Progenitor cell of endocrine pancreas (in vitro differentiated cells): ENCODE data around the gene FAM222B. TPM values are rescaled to one million over a fixed set of nuclear protein-coding genes. Genes with fewer than 3 reads are reported as not detected.

Source experiments
- DNase-seq: peaks from one replicate; pipeline ENCODE4 v3.0.0; 2021; ENCODE audit warnings: low spot score; ENCODE audit not compliant: unreplicated experiment
- H3K27ac Mint-ChIP-seq: 2 replicates; pipeline ENCODE4 v1.8.0; 2021; ENCODE audit warnings: mild to moderate bottlenecking, moderate library complexity, mixed read lengths
- H3K27me3 Mint-ChIP-seq: 2 replicates; pipeline ENCODE4 v1.8.0; 2021; ENCODE audit warnings: mixed read lengths
- H3K36me3 Mint-ChIP-seq: 2 replicates; pipeline ENCODE4 v1.8.0; 2022; ENCODE audit warnings: mixed read lengths; ENCODE audit not compliant: insufficient read depth
- H3K4me1 Mint-ChIP-seq: 2 replicates; pipeline ENCODE4 v1.8.0; 2021; ENCODE audit warnings: low read depth, mixed read lengths
- H3K4me3 Mint-ChIP-seq: 2 replicates; pipeline ENCODE4 v1.8.0; 2021; ENCODE audit warnings: low read depth, mild to moderate bottlenecking, moderate library complexity, mixed read lengths
- H3K9me3 Mint-ChIP-seq: 2 replicates; pipeline ENCODE4 v1.8.0; 2021; ENCODE audit warnings: low read depth, mixed read lengths
- CTCF ChIP-seq: fragments of 200-600 bp; sonication (generic); IDR thresholded peaks from one replicate; pipeline ENCODE4 v1.5.0; 2021; ENCODE audit warnings: antibody characterized with exemption, mild to moderate bottlenecking; ENCODE audit not compliant: unreplicated experiment
- total RNA-seq: library from RNA; stranded (reverse); gene quantifications from 2 replicates; pipeline ENCODE4 v1.2.1, GENCODE V29; 2021

Gene FAM222B
- total RNA-seq, 1 donor from 2014 or later, result 58.7 TPM

DNA sequence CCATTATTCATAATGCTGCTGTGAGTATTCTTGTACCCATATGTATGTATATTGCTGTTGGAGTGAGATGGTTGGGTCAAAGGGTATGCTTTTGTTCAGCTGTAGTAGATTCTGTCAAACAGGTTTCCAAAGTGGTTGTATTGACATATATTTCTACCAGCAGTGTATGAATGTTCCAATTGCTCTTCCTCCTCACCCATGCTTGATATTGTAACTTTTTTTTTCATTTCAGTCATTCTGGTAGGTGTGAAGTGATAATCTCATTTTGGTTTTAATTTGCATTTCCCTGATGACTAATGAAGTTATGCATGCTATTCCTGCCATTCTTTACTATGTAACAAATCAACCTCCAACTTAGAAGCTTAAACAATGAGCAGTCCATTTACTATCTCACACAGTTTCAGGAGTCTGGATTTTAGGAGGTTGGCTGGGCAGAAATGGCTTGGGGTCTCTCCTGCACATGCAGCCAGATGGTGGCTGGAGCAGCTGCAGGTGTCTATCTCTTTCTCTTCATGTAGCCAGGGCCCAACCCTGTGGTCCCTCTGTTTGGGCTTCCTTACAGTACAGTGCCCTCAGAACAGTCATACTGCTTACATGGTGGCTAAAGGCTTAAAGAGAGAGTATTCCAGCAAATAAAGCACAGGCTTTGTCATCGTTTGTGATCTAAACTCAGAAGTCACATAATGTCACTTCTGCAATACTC, 33.4 kb upstream of the FAM222B start:
- no peak for TF ChIP-seq CTCF
- no peaks in the 10 kb centered on the region for H3K4me1 Mint-ChIP-seq
- peaks cover 3% of the 10 kb centered on the region for H3K9me3 Mint-ChIP-seq
- DNase-seq, result no peak
- peaks cover 14% of the 10 kb centered on the region for H3K36me3 Mint-ChIP-seq
- no peak overlapping the region for H3K4me3 Mint-ChIP-seq
- no peak overlapping the region for H3K27ac Mint-ChIP-seq
- no peaks in the 10 kb centered on the region for H3K27me3 Mint-ChIP-seq

DNA sequence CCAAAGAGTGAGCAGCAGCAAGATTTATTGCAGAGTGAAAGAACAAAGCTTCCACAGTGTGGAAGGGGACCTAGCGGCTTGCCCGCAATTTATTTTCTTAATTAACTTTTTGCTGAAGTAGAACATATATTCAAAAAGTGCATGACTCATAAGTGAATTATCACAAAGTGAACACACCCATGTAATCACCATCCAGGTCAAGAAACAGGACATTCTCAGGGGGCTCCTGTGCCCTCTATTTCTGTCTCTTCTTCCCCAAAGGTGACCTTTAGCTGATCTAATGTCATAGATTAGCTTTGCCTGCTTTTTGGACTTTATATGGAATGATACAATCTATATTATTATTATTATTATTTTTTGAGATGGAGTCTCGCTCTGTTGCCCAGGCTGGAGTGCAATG, 32.2 kb upstream of the FAM222B start:
- peaks cover 11% of the 10 kb centered on the region for H3K36me3 Mint-ChIP-seq
- TF ChIP-seq CTCF, result no peak
- no peaks in the 10 kb centered on the region for H3K4me1 Mint-ChIP-seq
- no peak for DNase-seq
- peaks cover 3% of the 10 kb centered on the region for H3K9me3 Mint-ChIP-seq
- no peak overlapping the region for H3K27ac Mint-ChIP-seq
- H3K4me3 Mint-ChIP-seq, result no peak overlapping the region
- H3K27me3 Mint-ChIP-seq, result no peaks in the 10 kb centered on the region

DNA sequence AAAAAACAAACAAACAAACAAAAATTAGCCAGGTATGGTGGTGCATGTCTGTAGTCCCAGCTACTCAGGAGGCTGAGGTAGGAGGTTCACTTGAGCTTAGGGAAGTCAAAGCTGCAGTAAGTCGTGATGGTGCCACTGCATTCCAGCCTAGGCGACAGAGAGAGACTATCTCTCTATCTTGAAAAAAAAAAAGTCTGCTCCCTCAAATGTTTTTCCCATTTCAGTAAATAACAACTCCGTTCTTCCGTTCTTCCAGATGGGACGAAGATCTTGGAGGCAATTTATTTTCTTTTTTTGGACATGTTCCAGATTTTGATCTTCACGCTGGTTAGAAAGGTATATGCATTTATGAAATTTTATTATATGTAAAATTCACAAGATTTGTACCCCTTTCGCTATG, 31.2 kb upstream of the FAM222B start:
- H3K9me3 Mint-ChIP-seq, result peaks cover 3% of the 10 kb centered on the region
- DNase-seq, result no peak
- no peak for TF ChIP-seq CTCF
- H3K4me3 Mint-ChIP-seq, result no peak overlapping the region
- no peaks in the 10 kb centered on the region for H3K27me3 Mint-ChIP-seq
- H3K4me1 Mint-ChIP-seq, result no peaks in the 10 kb centered on the region
- H3K36me3 Mint-ChIP-seq, result peaks cover 8% of the 10 kb centered on the region
- H3K27ac Mint-ChIP-seq, result no peak overlapping the region

- Mint-ChIP-seq H3K4me1 (no peaks in the 10 kb centered on the region), H3K27ac (no peak overlapping the region), H3K36me3 (no peaks in the 10 kb centered on the region), H3K9me3 (no peaks in the 10 kb centered on the region), H3K4me3 (no peak overlapping the region), H3K27me3 (no peaks in the 10 kb centered on the region)
- no peak for TF ChIP-seq CTCF
- no peak for DNase-seq
These were observed 28.5 kb upstream of the FAM222B start for GRCh38 chr17:28871056-28871579.

DNA sequence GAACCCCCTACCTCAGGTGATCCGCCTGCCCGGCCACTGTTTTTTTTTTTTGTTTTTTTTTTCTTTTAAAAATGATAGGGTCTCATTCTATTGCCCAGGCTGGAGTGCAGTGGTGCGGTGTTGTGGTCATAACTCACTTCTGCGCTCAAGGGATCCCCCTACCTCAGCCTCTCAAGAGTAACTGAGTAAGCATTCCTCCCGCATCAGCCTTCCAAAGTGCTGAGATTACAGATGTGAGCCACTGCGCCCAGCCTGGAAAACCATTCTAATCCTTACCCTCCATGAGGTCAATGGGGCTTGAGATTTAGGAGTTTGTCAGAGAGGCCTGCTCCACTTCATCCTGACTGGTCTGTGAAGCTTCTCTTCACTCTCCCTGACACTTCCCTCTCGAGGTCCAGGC, 24.7 kb upstream of the FAM222B start:
- H3K9me3 Mint-ChIP-seq, result no peaks in the 10 kb centered on the region
- no peak overlapping the region for H3K27ac Mint-ChIP-seq
- DNase-seq, result no peak
- H3K4me1 Mint-ChIP-seq, result peaks cover 6% of the 10 kb centered on the region
- H3K36me3 Mint-ChIP-seq, result no peaks in the 10 kb centered on the region
- H3K27me3 Mint-ChIP-seq, result no peaks in the 10 kb centered on the region
- H3K4me3 Mint-ChIP-seq, result no peak overlapping the region
- TF ChIP-seq CTCF, result no peak
